HEK293 (cell line): Measurements from ENCODE around the gene FHIP1B.

Experiments used
- GFI1B ChIP-seq: fragments of 450-650 bp; formaldehyde crosslinking; IDR thresholded peaks from 2 replicates; pipeline ENCODE4 v1.5.1; 2016; ENCODE audit warnings: missing biosample characterization, missing genetic modification characterization
- GLIS2 ChIP-seq: fragments of 450-650 bp; formaldehyde crosslinking; IDR thresholded peaks from 2 replicates; pipeline ENCODE4 v1.5.1; 2016; ENCODE audit warnings: missing biosample characterization, missing genetic modification characterization
- IKZF3 ChIP-seq: fragments of 450-650 bp; IDR thresholded peaks from 2 replicates; pipeline ENCODE4 v1.5.0; 2018; ENCODE audit warnings: missing biosample characterization, mild to moderate bottlenecking, missing genetic modification characterization, moderate library complexity
- KLF17 ChIP-seq: fragments of 450-650 bp; formaldehyde crosslinking; IDR thresholded peaks from 2 replicates; pipeline ENCODE4 v1.5.1; 2016; ENCODE audit warnings: missing biosample characterization, missing genetic modification characterization
- KLF9 ChIP-seq: fragments of 450-650 bp; formaldehyde crosslinking; IDR thresholded peaks from 2 replicates; pipeline ENCODE4 v1.5.1; 2016; ENCODE audit warnings: missing biosample characterization, missing genetic modification characterization, low read depth
- PRDM4 ChIP-seq: fragments of 450-650 bp; formaldehyde crosslinking; IDR thresholded peaks from 2 replicates; pipeline ENCODE4 v1.5.1; 2017; ENCODE audit warnings: missing biosample characterization, missing genetic modification characterization
- RBAK ChIP-seq: fragments of 450-650 bp; formaldehyde crosslinking; IDR thresholded peaks from 2 replicates; pipeline ENCODE4 v1.5.1; 2016; ENCODE audit warnings: missing biosample characterization, missing genetic modification characterization
- SP2 ChIP-seq: fragments of 450-650 bp; formaldehyde crosslinking; IDR thresholded peaks from 2 replicates; pipeline ENCODE4 v1.5.1; 2016; ENCODE audit warnings: missing biosample characterization, missing genetic modification characterization
- SP3 ChIP-seq: fragments of 450-650 bp; formaldehyde crosslinking; IDR thresholded peaks from 2 replicates; pipeline ENCODE4 v1.5.1; 2016; ENCODE audit warnings: missing biosample characterization, missing genetic modification characterization
- SP7 ChIP-seq: fragments of 450-650 bp; formaldehyde crosslinking; IDR thresholded peaks from 2 replicates; pipeline ENCODE4 v1.5.1; 2016; ENCODE audit warnings: missing biosample characterization, missing genetic modification characterization
- TSHZ1 ChIP-seq: fragments of 450-650 bp; formaldehyde crosslinking; IDR thresholded peaks from 2 replicates; pipeline ENCODE4 v1.5.1; 2016; ENCODE audit warnings: missing biosample characterization, missing genetic modification characterization, borderline replicate concordance
- ZBTB17 ChIP-seq: fragments of 450-650 bp; formaldehyde crosslinking; IDR thresholded peaks from 2 replicates; pipeline ENCODE4 v1.5.1; 2016; ENCODE audit warnings: missing biosample characterization, missing genetic modification characterization
- ZBTB7A ChIP-seq: fragments of 450-650 bp; formaldehyde crosslinking; IDR thresholded peaks from 2 replicates; pipeline ENCODE4 v1.5.1; 2016; ENCODE audit warnings: low read depth, missing biosample characterization, missing genetic modification characterization
- ZEB2 ChIP-seq: fragments of 450-650 bp; formaldehyde crosslinking; IDR thresholded peaks from 2 replicates; pipeline ENCODE4 v1.5.1; 2016; ENCODE audit warnings: missing biosample characterization, missing genetic modification characterization
- ZNF10 ChIP-seq: fragments of 450-650 bp; formaldehyde crosslinking; IDR thresholded peaks from 2 replicates; pipeline ENCODE4 v1.5.1; 2017; ENCODE audit warnings: missing biosample characterization, missing genetic modification characterization
- ZNF112 ChIP-seq: fragments of 450-650 bp; formaldehyde crosslinking; IDR thresholded peaks from 2 replicates; pipeline ENCODE4 v1.5.0; 2017; ENCODE audit warnings: missing biosample characterization, missing genetic modification characterization
- ZNF138 ChIP-seq: fragments of 450-650 bp; formaldehyde crosslinking; IDR thresholded peaks from 2 replicates; pipeline ENCODE4 v1.5.1; 2016; ENCODE audit warnings: missing biosample characterization, missing genetic modification characterization, borderline replicate concordance
- ZNF140 ChIP-seq: fragments of 450-650 bp; formaldehyde crosslinking; IDR thresholded peaks from 2 replicates; pipeline ENCODE4 v1.5.1; 2016; ENCODE audit warnings: missing biosample characterization, missing genetic modification characterization
- ZNF155 ChIP-seq: fragments of 450-650 bp; formaldehyde crosslinking; IDR thresholded peaks from 2 replicates; pipeline ENCODE4 v1.5.1; 2016; ENCODE audit warnings: missing biosample characterization, missing genetic modification characterization
- ZNF18 ChIP-seq: fragments of 450-650 bp; formaldehyde crosslinking; IDR thresholded peaks from 2 replicates; pipeline ENCODE4 v1.5.1; 2016; ENCODE audit warnings: missing biosample characterization, missing genetic modification characterization
- ZNF302 ChIP-seq: fragments of 450-650 bp; formaldehyde crosslinking; IDR thresholded peaks from 2 replicates; pipeline ENCODE4 v1.5.1; 2016; ENCODE audit warnings: missing biosample characterization, missing genetic modification characterization, low read depth
- ZNF335 ChIP-seq: fragments of 450-650 bp; formaldehyde crosslinking; conservative IDR thresholded peaks from 2 replicates; pipeline ENCODE4 v1.5.1; 2016; ENCODE audit warnings: missing biosample characterization, missing genetic modification characterization
- ZNF354C ChIP-seq: fragments of 450-650 bp; formaldehyde crosslinking; IDR thresholded peaks from 2 replicates; pipeline ENCODE4 v1.5.1; 2016; ENCODE audit warnings: missing biosample characterization, missing genetic modification characterization, low read depth, borderline replicate concordance
- ZNF398 ChIP-seq: fragments of 450-650 bp; formaldehyde crosslinking; IDR thresholded peaks from 2 replicates; pipeline ENCODE4 v1.5.1; 2017; ENCODE audit warnings: missing biosample characterization, missing genetic modification characterization
- ZNF830 ChIP-seq: fragments of 450-650 bp; IDR thresholded peaks from 2 replicates; pipeline ENCODE4 v1.5.0; 2018; ENCODE audit warnings: missing biosample characterization, missing genetic modification characterization, low read depth, mild to moderate bottlenecking, moderate library complexity
- ZSCAN16 ChIP-seq: fragments of 450-650 bp; formaldehyde crosslinking; IDR thresholded peaks from 2 replicates; pipeline ENCODE4 v1.5.1; 2016; ENCODE audit warnings: missing biosample characterization, missing genetic modification characterization
- ZSCAN18 ChIP-seq: fragments of 450-650 bp; formaldehyde crosslinking; IDR thresholded peaks from 2 replicates; pipeline ENCODE4 v1.5.1; 2016; ENCODE audit warnings: missing biosample characterization, missing genetic modification characterization
- ZXDB ChIP-seq: fragments of 450-650 bp; formaldehyde crosslinking; IDR thresholded peaks from 2 replicates; pipeline ENCODE4 v1.5.1; 2016; ENCODE audit warnings: missing biosample characterization, missing genetic modification characterization

FHIP1B gene

GRCh38 chr11:6234387-6235107, at the start of gene FHIP1B (continued):
- 0 out of 2 replicates have a peak, but pooled peaks have one; percentile 55 for TF ChIP-seq ZNF18 (tag by site-specific recombination)
- no peak for TF ChIP-seq RBAK (tag by site-specific recombination)
- TF ChIP-seq ZNF155 (tag by site-specific recombination) = no peak
- TF ChIP-seq ZNF830 (tag by site-specific recombination) = no peak
- peak; percentile 76; the same call in 1 of the 2 replicates for TF ChIP-seq IKZF3 (tag by site-specific recombination)
- peak; percentile 6; the same call in 1 of the 2 replicates for TF ChIP-seq ZNF398 (tag by site-specific recombination)
- peak; percentile 65; the same call in 1 of the 2 replicates for TF ChIP-seq KLF17 (tag by site-specific recombination)
- peak; percentile 99 for TF ChIP-seq SP2 (tag by site-specific recombination)
- TF ChIP-seq ZBTB17 (tag by site-specific recombination) = peak; percentile 75; the same call in 1 of the 2 replicates
- no peak for TF ChIP-seq ZEB2 (tag by site-specific recombination)
- peak; percentile 91 for TF ChIP-seq KLF9 (tag by site-specific recombination)
- TF ChIP-seq ZNF335 (tag by site-specific recombination) = peak; percentile 69
- peak; percentile 68 for TF ChIP-seq GLIS2 (tag by site-specific recombination)
- 0 out of 2 replicates have a peak, but pooled peaks have one; percentile 33 for TF ChIP-seq ZBTB7A
- TF ChIP-seq ZNF140 (tag by site-specific recombination) = no peak
- TF ChIP-seq ZNF302 (tag by site-specific recombination) = no peak
- 0 out of 2 replicates have a peak, but pooled peaks have one; percentile 9 for TF ChIP-seq ZNF10 (tag by site-specific recombination)
- no peak for TF ChIP-seq PRDM4 (tag by site-specific recombination)
- TF ChIP-seq ZSCAN18 (tag by site-specific recombination) = no peak
- peak; percentile 44; the same call in 1 of the 2 replicates for TF ChIP-seq SP7
- no peak for TF ChIP-seq TSHZ1 (tag by site-specific recombination)
- TF ChIP-seq ZNF354C (tag by site-specific recombination) = no peak
- TF ChIP-seq ZNF112 (tag by site-specific recombination) = no peak
- TF ChIP-seq ZSCAN16 (tag by site-specific recombination) = no peak
- TF ChIP-seq SP3 (tag by site-specific recombination) = peak; percentile 94
- peak; percentile 53 for TF ChIP-seq ZXDB
- no peak for TF ChIP-seq ZNF138 (tag by site-specific recombination)
- TF ChIP-seq GFI1B (tag by site-specific recombination) = no peak
